Measurements from ENCODE around the gene LNPK. TPM values are rescaled to one million over a fixed set of nuclear protein-coding genes. Genes with fewer than 3 reads are reported as not detected.

LNPK gene
- total and polyA plus RNA-seq, 9 of the 15 experiments (the other 6 are each of a cell fraction or from before 2014, with no cell fraction given), result 6.4 to 40.4 (median 21.3) TPM

GRCh38 chr2:176022048-176022447 lies 20.0 kb upstream of the LNPK start:
- intact Hi-C loops (cut with micrococcal nuclease) (no loop called here), in situ Hi-C loops (cut with MboI) (no loop called here)
- WGBS (ENCODE audit: insufficient coverage, low coverage, missing lambda C conversion rate), result 42% methylated on average over 1 of the region's 1 CpG
- POLR2A ChIA-PET, result no interaction called here
- Histone ChIP-seq H3K4me3 (no peak overlapping the region), H3K9me3 (replicated peaks; ENCODE audit: control insufficient read depth, insufficient read depth, low read depth, low read length) (no peaks in the 10 kb centered on the region), H3K27ac (ENCODE audit: extremely low read depth, low read depth, low read length) (no peak overlapping the region), H4K20me1 (replicated peaks; ENCODE audit: control insufficient read depth, insufficient read depth, low read length) (no peaks in the 10 kb centered on the region), H3K4me2 (ENCODE audit: insufficient read depth, low read length) (no peak overlapping the region), H3K27me3 (ENCODE audit: control insufficient read depth in 2 of 2, insufficient read depth in 2 of 2, low read length in 2 of 2) (no peaks in the 10 kb centered on the region), H3K9me1 (ENCODE audit: control insufficient read depth, insufficient read depth, low read length) (no peaks in the 10 kb centered on the region), H3K9ac (ENCODE audit: insufficient read depth in 1 of 2, low read depth in 2 of 2, low read length in 2 of 2) (no peak overlapping the region), H3K79me2 (ENCODE audit: control insufficient read depth, insufficient read depth, low read length) (no peaks in the 10 kb centered on the region), H3K36me3 (ENCODE audit: control insufficient read depth, insufficient read depth, low read length) (no peaks in the 10 kb centered on the region), H2AFZ (ENCODE audit: low read depth, low read length) (no peak overlapping the region), H3K4me1 (replicated peaks in 1 of 2; ENCODE audit: control insufficient read depth in 2 of 2, insufficient read depth in 2 of 2, low read length in 2 of 2) (peaks cover 10 to 25% of the 10 kb centered on the region in 2 experiments)
- DNase-seq (ENCODE audit: extremely low read depth in 1 of 4, low spot score in 3 of 4), result no peak
- no TSS peak for BruUV-seq (replicated peaks)
- no peak for TF ChIP-seq HDGF (IDR thresholded peaks at IDR 0.05)
- TF ChIP-seq HLTF (IDR thresholded peaks at IDR 0.05), result no peak
- TF ChIP-seq ZBTB5 (IDR thresholded peaks at IDR 0.05), result no peak
- TF ChIP-seq ERF (CRISPR knock-in tag; IDR thresholded peaks at IDR 0.05), result no peak
- TF ChIP-seq TRIM28 (IDR thresholded peaks at IDR 0.05), result no peak
- TF ChIP-seq CEBPZ (IDR thresholded peaks at IDR 0.05; ENCODE audit: borderline replicate concordance, low read depth, low read length), result no peak
- TF ChIP-seq RBM17 (IDR thresholded peaks at IDR 0.05; ENCODE audit: borderline replicate concordance, low read depth, low read length), result no peak
- no peak for TF ChIP-seq IFI16 (CRISPR knock-in tag; IDR thresholded peaks at IDR 0.05)
- no peak for FAIRE-seq
- ATAC-seq, result no peak
- CTCF ChIA-PET (ENCODE audit: low intra/inter-chr PET ratio), result no interaction called here

All from K562 (cell line).